K562 (cell line): ENCODE measurements around the gene UNKL.

ENCODE experiments used
- CCAR2 ChIP-seq: fragments of 200-400 bp; formaldehyde crosslinking; IDR thresholded peaks from 2 replicates; pipeline ENCODE4 v1.6.1; 2017; ENCODE audit warnings: mild to moderate bottlenecking, low read depth, low read length
- HNRNPL ChIP-seq: fragments of 200-400 bp; formaldehyde crosslinking; IDR thresholded peaks from 2 replicates; pipeline ENCODE4 v1.6.1; 2017; ENCODE audit warnings: low read depth, mild to moderate bottlenecking, low read length
- POLR2A ChIP-seq: fragments of 450-650 bp; conservative IDR thresholded peaks from 2 replicates; pipeline ENCODE4 v1.6.1; 2016
- POU5F1 ChIP-seq: fragments of 150-350 bp; IDR thresholded peaks from 2 replicates; pipeline ENCODE4 v1.6.1; 2014; ENCODE audit warnings: borderline replicate concordance, low read length, low read depth, mild to moderate bottlenecking; ENCODE audit not compliant: partially characterized antibody
- SOX6 ChIP-seq: fragments of 450-650 bp; IDR thresholded peaks from 2 replicates; pipeline ENCODE4 v1.6.1; 2014; ENCODE audit warnings: mild to moderate bottlenecking
- ZNF146 ChIP-seq: IDR thresholded peaks from one replicate; pipeline ENCODE4 v1.6.1; 2018; ENCODE audit warnings: missing compliant biosample characterization; ENCODE audit not compliant: unreplicated experiment
- ZNF76 ChIP-seq: fragments of 250-450 bp; sonication (Bioruptor Pico); IDR thresholded peaks from 2 replicates; pipeline ENCODE4 v1.4.0; 2020; ENCODE audit warnings: mild to moderate bottlenecking, moderate library complexity, borderline replicate concordance

DNA sequence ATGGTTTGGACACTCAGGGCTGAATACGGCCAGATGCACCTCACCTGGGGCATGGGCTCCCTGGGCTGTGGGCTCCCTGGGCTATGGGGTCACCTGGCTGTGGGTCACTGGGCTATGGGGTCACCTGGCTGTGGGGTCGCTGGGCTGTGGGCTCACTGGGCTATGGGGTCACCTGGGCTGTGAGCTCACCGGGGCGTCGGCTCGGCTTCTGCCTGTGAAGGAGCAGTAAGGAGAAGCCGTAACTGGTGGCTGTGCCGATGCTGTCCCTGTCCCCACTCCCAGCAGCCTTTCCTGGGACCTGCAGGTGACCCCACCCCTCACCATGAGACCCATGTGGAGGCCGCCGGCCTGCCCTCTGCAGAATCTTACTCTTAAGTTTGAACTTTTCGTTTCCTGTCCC lies 14.5 kb upstream of the UNKL start:
- no peak for TF ChIP-seq POU5F1
- TF ChIP-seq HNRNPL = no peak
- no peak for TF ChIP-seq POLR2A
- no peak for TF ChIP-seq SOX6
- TF ChIP-seq ZNF146 (CRISPR knock-in tag) = no peak
- no peak for TF ChIP-seq ZNF76 (CRISPR knock-in tag)
- TF ChIP-seq CCAR2 = no peak
